Stimulated activated CD4-positive, alpha-beta T cell treated with anti-CD3 and anti-CD28 coated beads, Interleukin-4, amount 100 ng/mL, for 4 hours (primary cell): Measurements from ENCODE around the gene MDM1.

Experiments
- DNase-seq, 2 experiments: peaks; one replicate each; pipeline ENCODE4 v3.0.0-alpha.2; 2020

The MDM1 gene

GRCh38 chr12:68354977-68355541 lies 22.9 kb upstream of the MDM1 start:
- no peak for DNase-seq

DNA sequence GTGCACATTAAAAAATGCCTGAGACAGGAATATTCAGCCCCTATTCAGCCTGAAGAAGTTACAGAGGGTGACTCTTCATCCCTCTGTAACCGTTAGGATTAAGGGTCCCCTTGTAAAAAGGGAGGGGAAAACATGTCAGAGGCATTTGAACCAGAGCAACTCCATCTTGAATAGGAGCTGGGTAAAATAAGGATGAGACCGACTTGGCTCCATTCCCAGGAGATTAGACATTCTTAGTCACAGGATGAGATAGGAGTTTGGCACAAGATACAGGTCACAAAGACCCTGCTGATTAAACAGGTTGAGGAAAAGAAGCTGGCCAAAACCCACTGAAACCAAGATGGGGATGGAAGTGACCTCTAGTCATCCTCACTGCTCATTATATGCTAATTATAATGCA lies 19.9 kb upstream of the MDM1 start:
- DNase-seq: no peak

DNA sequence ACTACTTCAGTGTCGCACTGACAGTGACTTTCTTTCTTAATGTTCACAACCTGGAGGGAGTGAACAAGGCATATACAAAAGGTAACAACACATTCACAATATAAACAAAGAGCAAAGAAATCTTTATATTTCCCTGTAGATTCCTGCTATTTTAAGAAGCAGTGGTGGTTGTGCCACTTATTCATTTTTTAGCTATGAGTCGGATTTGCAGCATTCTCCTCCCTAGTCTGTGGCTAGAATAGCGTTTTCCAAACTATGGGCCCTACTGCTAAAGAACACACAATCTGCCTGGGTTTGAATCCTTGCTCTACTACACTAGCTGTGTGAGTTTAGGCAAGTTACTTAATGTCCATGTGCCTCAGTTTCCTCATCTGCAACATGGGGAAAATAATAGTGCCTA lies 18.6 kb upstream of the MDM1 start:
- DNase-seq: no peak

GRCh38 chr12:68349921-68350606 lies 17.9 kb upstream of the MDM1 start:
- DNase-seq: no peak

DNA sequence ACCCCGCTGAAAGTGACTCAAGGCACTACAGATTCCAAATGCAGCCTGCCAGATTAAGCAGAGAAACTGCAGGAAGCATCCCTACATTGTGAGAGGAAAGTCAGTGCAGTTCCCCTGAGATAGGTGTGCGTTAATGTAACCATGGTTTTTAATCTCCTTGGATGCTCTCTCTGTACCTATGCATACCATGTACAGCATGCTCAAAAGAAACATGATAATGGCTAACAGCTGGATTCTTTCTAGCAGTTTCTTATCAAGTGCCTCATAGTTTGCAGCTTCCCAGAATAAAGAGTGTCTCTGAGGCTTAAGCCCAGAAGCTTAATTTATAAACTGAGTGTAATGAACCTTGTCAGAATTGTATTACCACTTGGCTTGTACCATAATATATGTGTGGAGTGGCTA lies 17.1 kb upstream of the MDM1 start:
- no peak for DNase-seq

DNA sequence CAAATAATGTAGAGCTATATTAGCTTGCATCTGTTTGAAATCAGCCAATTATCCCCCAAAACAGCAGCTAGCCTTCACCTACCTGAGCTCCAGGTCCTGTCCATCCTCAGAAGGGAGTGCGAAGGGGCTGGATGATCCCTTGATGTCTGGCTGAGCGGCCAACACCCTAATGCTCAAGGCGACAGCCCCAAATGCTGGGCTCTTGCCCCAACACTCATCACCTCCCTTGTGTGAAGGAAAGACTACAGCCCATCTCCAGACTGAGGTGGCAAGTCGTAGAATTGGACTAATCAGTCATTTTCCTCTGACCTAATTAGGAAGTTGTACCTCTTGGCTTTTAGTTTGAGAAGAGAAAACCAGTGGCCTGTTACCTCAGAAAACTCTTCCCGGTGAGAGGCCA lies 16.3 kb upstream of the MDM1 start:
- DNase-seq: no peak

GRCh38 chr12:68345763-68346162 lies 13.6 kb upstream of the MDM1 start:
- DNase-seq: no peak

- no peak for DNase-seq
These were observed 12.0 kb upstream of the MDM1 start for GRCh38 chr12:68344126-68344525.

DNA sequence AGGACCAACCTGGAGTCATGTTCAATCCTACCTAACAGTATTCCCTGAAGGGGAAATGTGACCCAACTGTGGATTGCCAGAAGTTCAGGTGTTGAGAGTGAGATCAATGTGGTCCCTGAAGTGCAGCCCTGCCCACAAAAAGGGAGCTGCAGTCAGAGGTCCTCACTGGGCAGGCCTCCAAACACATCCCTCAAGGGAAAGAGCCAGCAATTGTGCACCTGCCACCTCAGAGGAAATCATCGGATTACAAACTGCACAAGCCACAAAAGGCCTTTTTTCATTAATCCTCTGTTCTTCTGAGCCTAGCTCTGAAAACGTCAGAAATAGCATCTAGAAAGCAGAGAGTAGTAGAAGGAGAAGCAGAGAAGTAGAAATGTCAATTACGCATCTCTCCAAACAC lies 10.8 kb upstream of the MDM1 start:
- no peak for DNase-seq

DNA sequence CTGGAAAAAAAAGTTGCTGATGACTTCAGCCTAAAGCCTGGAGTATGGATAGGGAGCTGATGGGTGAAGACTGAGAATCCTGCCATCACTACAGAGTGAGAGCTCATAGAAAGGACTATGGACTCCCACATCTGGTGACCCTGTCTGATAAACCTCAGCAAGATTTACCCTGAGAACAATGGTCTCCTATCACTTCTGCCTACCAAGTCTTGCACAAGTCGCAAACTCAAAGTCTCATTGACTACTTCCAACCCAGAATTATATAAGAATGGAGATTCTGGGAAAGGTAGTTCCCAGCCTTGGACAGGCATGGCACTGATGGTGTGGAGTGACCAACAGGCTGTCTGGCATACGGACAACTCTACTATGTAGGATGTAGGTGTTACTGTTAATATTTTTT lies 9.7 kb upstream of the MDM1 start:
- DNase-seq: no peak

- no peak for DNase-seq
These were observed 8.5 kb upstream of the MDM1 start for GRCh38 chr12:68340404-68341270.

- no peak for DNase-seq
These were observed 4.7 kb upstream of the MDM1 start for GRCh38 chr12:68336889-68337303.

DNA sequence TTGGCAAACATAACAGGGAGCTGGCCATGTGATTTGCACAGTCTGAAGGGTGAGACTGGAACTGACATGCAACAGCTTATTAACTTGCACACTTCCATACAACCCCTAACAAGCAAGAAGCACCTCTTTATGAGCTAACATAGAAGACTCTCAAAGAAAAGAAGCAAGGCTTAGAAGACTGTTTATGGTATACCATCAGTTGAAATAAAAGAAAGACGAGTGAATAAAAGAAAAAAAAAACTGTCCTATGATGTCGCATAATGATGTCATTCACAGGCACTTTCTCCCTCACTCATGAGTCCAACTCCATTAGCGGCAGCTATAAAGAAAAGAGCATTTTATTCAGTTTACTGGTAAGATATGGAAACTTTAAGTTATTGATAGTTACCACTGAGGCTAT lies 3.3 kb upstream of the MDM1 start:
- DNase-seq: no peak

GRCh38 chr12:68334132-68334531 lies 2.0 kb upstream of the MDM1 start:
- no peak for DNase-seq

DNA sequence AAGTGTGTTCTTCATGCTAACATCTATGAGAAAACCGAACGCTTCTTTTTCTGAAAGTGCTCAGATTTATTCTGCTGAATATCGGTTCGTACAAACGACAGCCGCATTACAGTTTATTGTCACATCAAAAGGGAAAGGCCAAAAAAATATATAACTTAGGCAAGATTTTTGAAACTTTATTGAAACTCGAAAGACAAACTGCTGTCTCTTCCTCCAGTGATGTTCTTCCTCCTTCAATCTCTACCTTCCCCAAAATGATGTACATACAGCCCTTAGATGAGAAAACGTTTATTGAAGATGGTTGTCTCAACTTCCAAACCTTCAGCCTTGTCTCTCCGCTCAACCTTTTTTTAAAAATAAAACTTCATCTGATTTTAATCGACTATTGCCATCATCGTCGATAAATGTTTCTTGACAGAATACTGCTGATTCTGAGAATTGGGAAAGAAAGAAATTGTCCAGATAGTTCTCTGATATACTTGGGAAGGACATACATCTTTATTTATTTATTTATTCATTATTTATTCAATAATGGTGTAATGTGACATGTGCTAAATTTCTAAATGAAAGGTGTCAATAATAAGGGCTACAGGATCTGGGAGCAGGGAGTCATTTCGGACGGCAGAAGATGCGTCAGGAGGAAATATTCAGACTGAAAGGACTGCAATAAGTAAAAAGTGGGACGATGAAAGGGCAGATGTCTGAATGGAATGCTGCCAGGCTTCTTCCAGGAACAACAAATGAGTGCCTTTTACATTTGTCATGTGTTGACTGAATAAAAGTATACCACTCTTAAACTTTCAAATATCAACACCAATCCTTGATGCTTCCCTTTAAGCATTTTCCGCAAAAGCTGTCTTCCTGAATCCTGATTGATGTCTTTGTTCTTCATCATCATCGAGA lies 817 bp upstream of the MDM1 start:
- DNase-seq: no peak

DNA sequence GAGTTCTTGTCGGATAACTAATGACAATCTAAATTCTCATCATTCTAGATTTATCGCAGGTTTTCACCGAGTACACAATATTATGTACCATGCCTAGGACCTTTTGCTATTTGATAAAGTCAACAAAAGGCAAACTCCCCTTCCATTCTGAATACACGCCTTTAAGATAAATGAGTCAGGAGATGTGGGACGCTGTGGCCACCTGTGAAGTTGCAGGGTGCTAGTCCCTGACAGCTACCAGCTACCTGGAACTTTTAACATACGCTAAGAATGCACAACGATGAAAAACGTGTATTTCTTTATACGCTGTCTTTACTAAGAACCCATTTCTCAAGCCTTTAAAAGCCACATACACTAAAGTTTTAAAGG lies 678 bp downstream of the MDM1 start:
- no peak for DNase-seq

DNA sequence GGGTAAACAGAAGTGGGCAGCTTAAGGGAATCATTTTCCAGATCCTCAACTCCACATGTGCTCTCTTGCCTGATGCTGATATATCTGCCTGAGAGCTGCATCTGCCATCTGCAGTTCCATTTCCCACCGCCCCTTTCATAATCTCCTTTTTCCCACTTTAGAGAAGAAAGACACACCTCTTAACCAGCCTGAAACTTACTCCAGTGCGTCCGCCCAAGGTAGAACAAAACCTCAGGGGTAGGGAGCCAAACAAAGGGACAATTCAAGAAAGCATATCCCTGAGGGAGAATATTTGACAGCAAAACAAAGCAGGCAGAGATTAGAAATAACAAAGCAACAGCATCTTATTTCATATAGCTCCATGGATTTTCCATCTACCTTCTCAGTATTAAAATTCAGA lies 4.3 kb downstream of the MDM1 start:
- DNase-seq: no peak

GRCh38 chr12:68326716-68327115 lies 5.4 kb downstream of the MDM1 start:
- DNase-seq: no peak

DNA sequence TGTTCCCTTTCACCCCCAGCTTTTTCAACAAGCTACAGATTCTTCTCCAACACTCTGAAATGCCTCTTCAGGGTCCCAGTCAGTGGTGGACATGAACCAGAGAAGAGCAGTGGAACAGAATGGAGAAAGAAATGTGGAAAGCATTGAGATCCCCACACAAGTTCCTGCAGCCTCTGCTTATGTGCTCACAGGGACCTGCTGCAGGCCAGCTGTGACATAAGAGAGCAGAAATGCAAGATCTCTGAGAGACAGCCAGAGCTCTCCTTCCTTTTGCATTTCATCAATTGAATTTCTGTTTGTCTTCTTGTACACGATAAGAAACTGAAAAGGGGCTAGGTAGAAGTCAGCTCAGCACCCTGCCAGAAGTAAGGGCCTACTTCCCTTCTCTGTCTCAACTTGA lies 6.2 kb downstream of the MDM1 start:
- DNase-seq: no peak

- DNase-seq: no peak
These were observed 7.6 kb downstream of the MDM1 start for GRCh38 chr12:68324531-68324930.

GRCh38 chr12:68321140-68321539 lies 11.0 kb downstream of the MDM1 start:
- no peak for DNase-seq

DNA sequence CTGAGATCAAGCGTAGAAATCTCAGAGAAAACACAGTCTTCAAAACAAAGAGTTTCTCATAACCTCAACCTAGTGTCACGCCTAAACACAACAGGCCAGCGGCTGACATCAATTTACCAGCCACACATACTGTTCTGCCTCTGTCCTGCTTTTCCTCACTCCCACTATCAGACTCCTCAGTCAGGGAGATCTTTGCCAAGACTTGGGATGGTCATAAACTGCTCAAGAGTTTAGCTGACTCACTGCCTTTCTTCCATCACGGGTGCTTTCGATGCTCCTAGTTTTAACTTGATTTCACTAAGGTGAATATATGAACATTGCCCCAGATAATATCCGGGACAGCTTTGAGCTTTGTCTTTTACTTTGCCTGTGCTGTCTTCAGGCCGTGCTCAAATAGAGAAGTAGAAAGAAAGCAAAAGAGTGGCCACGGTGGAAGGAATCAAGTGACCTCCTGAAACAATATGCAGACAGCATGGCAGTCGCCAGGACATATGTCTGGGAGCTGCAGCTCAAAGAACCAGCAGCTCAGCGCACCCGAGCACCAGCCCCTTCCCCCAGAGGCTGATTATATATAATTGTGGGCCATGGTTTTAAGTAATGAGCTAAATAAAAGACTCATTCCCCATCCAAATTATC lies 12.1 kb downstream of the MDM1 start:
- no peak for DNase-seq
